Epithelial cell of proximal tubule (primary cell): Measurements from ENCODE around the gene ZNF385B. TPM values are rescaled to one million over a fixed set of nuclear protein-coding genes. Genes with fewer than 3 reads are reported as not detected.

Source experiments
- DNase-seq: peaks from one replicate; pipeline ENCODE4 v3.0.0-alpha.2; 2011; ENCODE audit warnings: low read depth
- H3K4me3 ChIP-seq: 2 replicates; pipeline ENCODE4 v1.5.1; 2011; ENCODE audit warnings: low read depth, mild to moderate bottlenecking, low read length
- CTCF ChIP-seq: conservative IDR thresholded peaks from 2 replicates; pipeline ENCODE4 v1.5.1; 2012; ENCODE audit warnings: low read depth, mild to moderate bottlenecking, low read length
- total RNA-seq: library from RNA; depleted of rRNA; stranded (reverse); fragments of >200 nt; gene quantifications from 2 replicates; pipeline ENCODE4 v1.2.3, GENCODE V29; 2015

The ZNF385B gene
- total RNA-seq, 1 donor from 2014 or later, result 0.69 TPM

- H3K4me3 ChIP-seq, result no peak overlapping the region
- DNase-seq, result no peak
- TF ChIP-seq CTCF, result no peak
Observed at GRCh38 chr2:179455824-179456223, 405.6 kb downstream of the ZNF385B start.

- no peak for DNase-seq
- no peak for TF ChIP-seq CTCF
- no peak overlapping the region for H3K4me3 ChIP-seq
Observed at GRCh38 chr2:179455172-179455524, 406.3 kb downstream of the ZNF385B start.

- no peak for TF ChIP-seq CTCF
- H3K4me3 ChIP-seq, result no peak overlapping the region
- DNase-seq, result no peak
Observed at GRCh38 chr2:179454443-179455171, 406.8 kb downstream of the ZNF385B start.

GRCh38 chr2:179449010-179449409, 412.4 kb downstream of the ZNF385B start:
- no peak overlapping the region for H3K4me3 ChIP-seq
- DNase-seq, result no peak
- no peak for TF ChIP-seq CTCF

GRCh38 chr2:179447839-179448447, 413.5 kb downstream of the ZNF385B start:
- DNase-seq, result no peak
- peak; percentile 58 for TF ChIP-seq CTCF
- H3K4me3 ChIP-seq, result no peak overlapping the region

- no peak for TF ChIP-seq CTCF
- no peak for DNase-seq
- no peak overlapping the region for H3K4me3 ChIP-seq
Observed at GRCh38 chr2:179447421-179447820, 414.0 kb downstream of the ZNF385B start.

- H3K4me3 ChIP-seq, result no peak overlapping the region
- DNase-seq, result no peak
Observed at GRCh38 chr2:179446476-179447141, 414.8 kb downstream of the ZNF385B start.

More at GRCh38 chr2:179446476-179447141, 414.8 kb downstream of the ZNF385B start:
- no peak for TF ChIP-seq CTCF
